Measurements from ENCODE around the gene PFKFB2. TPM values are rescaled to one million over a fixed set of nuclear protein-coding genes. Genes with fewer than 3 reads are reported as not detected.

The PFKFB2 gene
- total and polyA plus RNA-seq, 2 of the 8 experiments (the other 6 are each of a cell fraction or from before 2014, with no cell fraction given), result 6.7 to 19.1 TPM

DNA sequence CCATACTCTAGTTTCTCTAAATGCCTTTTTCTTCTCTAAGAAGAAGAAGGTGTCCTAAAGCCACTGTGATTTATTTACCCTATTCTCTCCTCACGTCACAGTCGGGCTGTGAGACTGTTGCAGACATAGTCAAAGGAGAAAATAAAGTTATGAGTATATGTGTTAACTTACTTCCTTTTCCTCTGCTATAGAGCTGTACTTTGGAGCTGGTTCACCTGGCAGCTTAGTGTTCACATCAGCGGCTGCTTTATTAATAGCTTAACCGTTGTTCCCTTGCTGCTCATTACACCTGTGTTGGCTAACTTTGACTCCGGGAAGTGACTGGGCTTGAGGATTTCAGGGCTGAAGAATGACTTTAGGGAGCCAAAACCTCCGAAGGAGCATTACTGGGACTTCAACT, 3.6 kb downstream of the PFKFB2 start (continued):
- TF ChIP-seq SP2 (IDR thresholded peaks at IDR 0.05; ENCODE audit: low read length) (no peak), CTBP2 (IDR thresholded peaks at IDR 0.05; ENCODE audit: borderline replicate concordance, insufficient read depth, insufficient read length, low read length) (no peak), CBX8 (IDR thresholded peaks at IDR 0.05; ENCODE audit: borderline replicate concordance, low read depth, low read length) (no peak), MAFK (IDR thresholded peaks at IDR 0.05; ENCODE audit: low read depth, low read length) (no peak), SAP30 (IDR thresholded peaks at IDR 0.05; ENCODE audit: insufficient read depth, insufficient replicate concordance, low read length) (no peak)

Measured in H1 (cell line).